A549 (cell line): ENCODE data around the gene C1orf167. TPM values are rescaled to one million over a fixed set of nuclear protein-coding genes. Genes with fewer than 3 reads are reported as not detected.

Experiments
- ATAC-seq, 2 experiments: fragments of 200-7000 bp in 1 of 2; fragments of >200 bp in 1 of 2; cut with Nextera tagmentation in 1 of 2; cut with Tn5 transposase in 1 of 2; 3 replicates each; pipeline versions ENCODE4 v1.8.0 to v1.9.1; 2018 to 2020; ENCODE audit warnings: mild to moderate bottlenecking in 1 of 2, moderate library complexity in 1 of 2
- CTCF ChIA-PET: fragments of 300-600 bp; sonication (Branson Sonifier 250); formaldehyde crosslinking; extraction: SDS; loops from one replicate; lab custom pipeline; 2021; ENCODE audit warnings: antibody characterized with exemption, inconsistent platforms; lab: Yijun Ruan, JAX
- POLR2A ChIA-PET: fragments of 350-600 bp; formaldehyde crosslinking; extraction: SDS; loops from one replicate; lab custom pipeline; 2021; ENCODE audit warnings: antibody characterized with exemption, inconsistent platforms; lab: Yijun Ruan, JAX
- DNase-seq, 2 experiments: peaks; one replicate each; pipeline versions ENCODE4 v3.0.0 to v3.0.0-alpha.2; 2011 to 2016; ENCODE audit warnings: low read depth in 1 of 2, low spot score in 1 of 2
- FAIRE-seq: peaks from 2 replicates; lab custom pipeline; 2011; peaks lifted over from hg19 to GRCh38; lab: Jason Lieb, UNC
- H3K27ac ChIP-seq, 2 experiments: fragments of >200 bp; sonication (Bioruptor Twin); formaldehyde crosslinking; 3 replicates each; pipeline ENCODE4 v1.5.1; 2016 to 2017
- H3K4me1 ChIP-seq: fragments of >200 bp; sonication (Bioruptor Twin); formaldehyde crosslinking; 3 replicates; pipeline ENCODE4 v1.6.1; 2016
- H3K4me2 ChIP-seq: fragments of >200 bp; sonication (Bioruptor Twin); formaldehyde crosslinking; 3 replicates; pipeline ENCODE4 v1.6.1; 2016
- H3K4me3 ChIP-seq: fragments of >200 bp; sonication (Bioruptor Twin); formaldehyde crosslinking; 3 replicates; pipeline ENCODE4 v1.5.1; 2016
- H3K9me3 ChIP-seq: fragments of >200 bp; sonication (Bioruptor Twin); formaldehyde crosslinking; 3 replicates; pipeline ENCODE4 v1.6.1; 2016
- BCL3 ChIP-seq: fragments of >200 bp; sonication (Bioruptor Twin); formaldehyde crosslinking; IDR thresholded peaks from 3 replicates; pipeline ENCODE4 v1.6.1; 2016
- BHLHE40 ChIP-seq: IDR thresholded peaks from 2 replicates; pipeline ENCODE4 v1.6.1; 2012; ENCODE audit warnings: low read depth, low read length, inconsistent platforms
- CBX2 ChIP-seq: fragments of 200-600 bp; sonication (generic); IDR thresholded peaks from 2 replicates; pipeline ENCODE4 v1.6.1; 2016; ENCODE audit warnings: low read depth, mild to moderate bottlenecking, borderline replicate concordance
- CHD4 ChIP-seq: fragments of 200-600 bp; sonication (generic); IDR thresholded peaks from 2 replicates; pipeline ENCODE4 v1.6.1; 2016; ENCODE audit warnings: antibody characterized with exemption, mild to moderate bottlenecking, borderline replicate concordance
- FOSB ChIP-seq: fragments of 250-450 bp; sonication (Bioruptor Pico); IDR thresholded peaks from 2 replicates; pipeline ENCODE4 v1.5.0; 2020; ENCODE audit warnings: mild to moderate bottlenecking, moderate library complexity
- FOSL2 ChIP-seq, 2 experiments: fragments of 450-650 bp in 1 of 2; fragments of >200 bp in 1 of 2; sonication (Bioruptor Twin) in 1 of 2; formaldehyde crosslinking; IDR thresholded peaks; 2 replicates each; pipeline versions ENCODE4 v1.5.0 to v1.6.1; 2016 to 2020; ENCODE audit warnings: mild to moderate bottlenecking in 1 of 2, moderate library complexity in 1 of 2
- HES2 ChIP-seq: fragments of >200 bp; sonication (Bioruptor Twin); formaldehyde crosslinking; IDR thresholded peaks from 2 replicates; pipeline ENCODE4 v1.6.1; 2016
- HMGXB4 ChIP-seq: fragments of 250-450 bp; sonication (Bioruptor Pico); IDR thresholded peaks from 2 replicates; pipeline ENCODE4 v1.5.0; 2021; ENCODE audit warnings: mild to moderate bottlenecking, moderate library complexity, borderline replicate concordance
- HOXB5 ChIP-seq: fragments of 250-450 bp; sonication (Bioruptor Pico); IDR thresholded peaks from 2 replicates; pipeline ENCODE4 v1.5.0; 2020; ENCODE audit warnings: mild to moderate bottlenecking, moderate library complexity
- JUN ChIP-seq, 2 experiments: fragments of >200 bp; sonication (Bioruptor Twin); formaldehyde crosslinking; IDR thresholded peaks; 2 replicates in 1 of 2; 3 replicates in 1 of 2; pipeline ENCODE4 v1.6.1; 2016 to 2017
- JUNB ChIP-seq: fragments of >200 bp; sonication (Bioruptor Twin); formaldehyde crosslinking; IDR thresholded peaks from 2 replicates; pipeline ENCODE4 v1.6.1; 2016
- KDM1A ChIP-seq: fragments of 200-600 bp; sonication (generic); IDR thresholded peaks from 2 replicates; pipeline ENCODE4 v1.6.1; 2016; ENCODE audit warnings: low read depth, mild to moderate bottlenecking
- MAFK ChIP-seq: fragments of 450-650 bp; IDR thresholded peaks from 2 replicates; pipeline ENCODE4 v1.6.1; 2014; ENCODE audit not compliant: partially characterized antibody
- MYC ChIP-seq: IDR thresholded peaks from 2 replicates; pipeline ENCODE4 v1.6.1; 2012; ENCODE audit warnings: mild to moderate bottlenecking, inconsistent platforms, low read length, improper control_type of control experiment, borderline replicate concordance
- NR3C1 ChIP-seq: fragments of >200 bp; sonication (Bioruptor Twin); formaldehyde crosslinking; IDR thresholded peaks from 3 replicates; pipeline ENCODE4 v1.6.1; 2017
- POLR2AphosphoS2 ChIP-seq: conservative IDR thresholded peaks from 2 replicates; pipeline ENCODE4 v1.6.1; 2012; ENCODE audit warnings: low read length, improper control_type of control experiment, inconsistent platforms
- RCOR1 ChIP-seq: fragments of 150-350 bp; IDR thresholded peaks from 2 replicates; pipeline ENCODE4 v1.6.1; 2014; ENCODE audit warnings: antibody characterized with exemption, low read length, low read depth
- REST ChIP-seq: fragments of 200-600 bp; sonication (generic); IDR thresholded peaks from 2 replicates; pipeline ENCODE4 v1.6.1; 2016; ENCODE audit warnings: antibody characterized with exemption, mild to moderate bottlenecking, moderate library complexity
- RFX5 ChIP-seq: fragments of 450-650 bp; IDR thresholded peaks from 2 replicates; pipeline ENCODE4 v1.7.1; 2014; ENCODE audit warnings: antibody characterized with exemption, mild to moderate bottlenecking, moderate library complexity
- TP53 ChIP-seq: fragments of 250-450 bp; sonication (Bioruptor Pico); IDR thresholded peaks from 2 replicates; pipeline ENCODE4 v1.5.0; 2021; ENCODE audit warnings: mild to moderate bottlenecking, moderate library complexity
- ZC3H11A ChIP-seq: fragments of 450-650 bp; IDR thresholded peaks from 2 replicates; pipeline ENCODE4 v1.6.1; 2014; ENCODE audit warnings: antibody characterized with exemption, mild to moderate bottlenecking
- ZFP36 ChIP-seq: fragments of 450-650 bp; IDR thresholded peaks from 2 replicates; pipeline ENCODE4 v1.6.1; 2014; ENCODE audit warnings: borderline replicate concordance; ENCODE audit not compliant: partially characterized antibody
- WGBS: methylation state at CpG from one replicate; pipeline ENCODE4 v1.1.6; 2017; ENCODE audit errors: missing lambda C conversion rate; 5-methylcytosine and 5-hydroxymethylcytosine counted together
- polyA plus RNA-seq, 4 experiments: library from polyadenylated mRNA; depleted of rRNA in 3 of 4; stranded (reverse); fragments of >200 nt; fragmentation: RNase III in 1 of 4; extraction: RNeasy Plus Mini Kit Qiagen cat#74134 plus additional on column Dnase treatment in 1 of 4; gene quantifications; 2 replicates in 3 of 4; 3 replicates in 1 of 4; pipeline ENCODE4 v1.2.3, GENCODE V29; 2011 to 2017
- TF ChIP-seq, protein P1 (sequence below): IDR thresholded peaks from 2 replicates; pipeline ENCODE4 v1.6.1; 2012

C1orf167 gene
- polyA plus RNA-seq, 2 of the 4 experiments (the other 2 are of a cell fraction) = not detected

DNA sequence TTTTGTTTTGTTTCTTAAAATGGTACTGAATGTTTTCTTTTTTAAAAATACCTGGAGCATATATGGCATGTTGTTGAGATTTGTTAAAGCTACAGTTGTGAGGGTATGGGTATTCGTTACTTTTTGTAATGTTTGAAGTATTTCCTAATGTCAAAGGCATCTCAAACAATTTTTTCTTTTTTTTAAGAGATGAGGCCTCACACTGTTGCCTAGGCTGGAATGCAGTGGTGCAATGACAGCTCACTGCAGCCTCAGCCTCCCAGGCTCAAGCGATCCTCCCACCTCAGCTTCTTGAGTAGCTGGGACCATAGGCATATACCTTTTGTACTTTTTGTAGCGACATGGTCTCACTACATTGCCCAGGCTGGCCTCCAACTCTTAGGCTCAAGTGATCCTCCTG is 60.1 kb downstream of the C1orf167 start (continued):
- TF ChIP-seq JUNB (no peak), CBX2 (no peak), FOSL2 (IDR thresholded peaks at IDR 0.05) (no peak), FOSL2 (CRISPR knock-in tag; IDR thresholded peaks at IDR 0.05) (no peak), ZFP36 (no peak), JUN (IDR thresholded peaks at IDR 0.05) (no peak), NR3C1 (no peak)

GRCh38 chr1:11823366-11824137 is 61.6 kb downstream of the C1orf167 start:
- FAIRE-seq (no peak), DNase-seq (no peak), ATAC-seq (no peak)
- POLR2A ChIA-PET = interaction anchor here (0.8 kb wide), 1 partner anchor 17 kb away, joined by 3 read pairs; the partner anchor contains the start of genes CLCN6 and MTHFR
- no peak overlapping the region for H3K4me3 ChIP-seq
- no peak overlapping the region for H3K4me2 ChIP-seq
- no peaks in the 10 kb centered on the region for H3K9me3 ChIP-seq
- TF ChIP-seq MAFK (peak; percentile 65), RFX5 (no peak)
- CTCF ChIA-PET = interaction anchor here (0.5 to 2.5 kb wide), 3 partner anchors 14 to 31 kb away, joined by 3 to 13 read pairs (median 3); no protein-coding TSS in a partner anchor
- H3K27ac ChIP-seq = no peak overlapping the region
- 89% methylated on average over 17 of the region's 17 CpGs for WGBS
- H3K4me1 ChIP-seq = no peaks in the 10 kb centered on the region

DNA sequence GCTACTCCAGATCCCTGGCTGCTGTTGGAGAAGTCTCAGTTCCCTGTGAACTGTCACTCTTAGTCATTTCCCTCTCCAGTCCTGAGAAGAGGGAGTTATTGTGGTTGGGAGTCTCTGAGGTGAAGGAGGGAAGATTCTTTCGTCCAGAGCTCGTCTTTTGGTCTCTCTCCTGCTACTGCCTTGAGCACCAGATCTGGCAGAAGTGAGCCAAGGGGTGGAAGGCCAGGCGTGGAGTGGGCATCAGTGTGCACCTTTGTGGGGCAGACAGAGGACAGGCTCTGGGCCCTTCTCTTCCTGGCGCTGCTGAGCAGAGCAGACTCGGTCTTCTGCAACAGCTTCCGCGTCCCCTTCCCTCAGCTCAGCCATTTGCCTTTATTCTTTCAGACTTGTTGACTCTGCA is 63.1 kb downstream of the C1orf167 start:
- TF ChIP-seq ZC3H11A (no peak), NR3C1 (no peak), HMGXB4 (no peak), RFX5 (no peak), MYC (no peak), BCL3 (no peak), HES2 (no peak), POLR2AphosphoS2 (no peak), TP53 (CRISPR knock-in tag) (no peak), RCOR1 (no peak), REST (no peak), JUNB (no peak), CBX2 (no peak), KDM1A (no peak), BHLHE40 (no peak), CHD4 (no peak), HOXB5 (CRISPR knock-in tag) (no peak), FOSB (CRISPR knock-in tag) (no peak)
- TF ChIP-seq, protein P1, sequence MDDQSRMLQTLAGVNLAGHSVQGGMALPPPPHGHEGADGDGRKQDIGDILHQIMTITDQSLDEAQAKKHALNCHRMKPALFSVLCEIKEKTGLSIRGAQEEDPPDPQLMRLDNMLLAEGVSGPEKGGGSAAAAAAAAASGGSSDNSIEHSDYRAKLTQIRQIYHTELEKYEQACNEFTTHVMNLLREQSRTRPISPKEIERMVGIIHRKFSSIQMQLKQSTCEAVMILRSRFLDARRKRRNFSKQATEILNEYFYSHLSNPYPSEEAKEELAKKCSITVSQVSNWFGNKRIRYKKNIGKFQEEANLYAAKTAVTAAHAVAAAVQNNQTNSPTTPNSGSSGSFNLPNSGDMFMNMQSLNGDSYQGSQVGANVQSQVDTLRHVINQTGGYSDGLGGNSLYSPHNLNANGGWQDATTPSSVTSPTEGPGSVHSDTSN = no peak
- no peak for ATAC-seq
- Histone ChIP-seq H3K9me3 (no peaks in the 10 kb centered on the region), H3K27ac (no peak overlapping the region), H3K4me3 (no peak overlapping the region), H3K4me1 (no peaks in the 10 kb centered on the region), H3K4me2 (no peak overlapping the region)
- FAIRE-seq = no peak
- 93% methylated on average over 7 of the region's 7 CpGs for WGBS
- no peak for DNase-seq
- POLR2A ChIA-PET = no interaction called here
- CTCF ChIA-PET = interaction anchor here (2.5 kb wide), 1 partner anchor 13 kb away, joined by 13 read pairs; no protein-coding TSS in a partner anchor
